ENCODE data around the gene RNPEPL1.

- TF ChIP-seq ZNF521 (tag by site-specific recombination; IDR thresholded peaks at IDR 0.05) (no peak), ZBTB7A (tag by site-specific recombination; IDR thresholded peaks at IDR 0.05; ENCODE audit: low read depth) (no peak), ZNF223 (tag by site-specific recombination; IDR thresholded peaks at IDR 0.05) (no peak), ZNF24 (tag by site-specific recombination; IDR thresholded peaks at IDR 0.05) (no peak), SETDB1 (IDR thresholded peaks at IDR 0.05; ENCODE audit: insufficient read length, low read length) (no peak), CTCF (tag by site-specific recombination; IDR thresholded peaks at IDR 0.05) (no peak), ZBTB10 (tag by site-specific recombination; IDR thresholded peaks at IDR 0.05) (no peak), MEIS1 (CRISPR knock-in tag; IDR thresholded peaks at IDR 0.05; ENCODE audit: borderline replicate concordance) (no peak), SP7 (tag by site-specific recombination; IDR thresholded peaks at IDR 0.05) (no peak), ZBTB26 (tag by site-specific recombination; optimal IDR thresholded peaks at IDR 0.05) (no peak), SP2 (tag by site-specific recombination; IDR thresholded peaks at IDR 0.05) (no peak), ZNF768 (tag by site-specific recombination; IDR thresholded peaks at IDR 0.05) (no peak), PRDM10 (tag by site-specific recombination; IDR thresholded peaks at IDR 0.05) (no peak), ZNF747 (tag by site-specific recombination; IDR thresholded peaks at IDR 0.05) (no peak)
Observed at GRCh38 chr2:240622531-240623235, 54.4 kb downstream of the RNPEPL1 start.
